Astrocyte (in vitro differentiated cells and primary cell): ENCODE results near the gene METTL25B. TPM values are rescaled to one million over a fixed set of nuclear protein-coding genes. Genes with fewer than 3 reads are reported as not detected.
A peak's percentile ranks its signal among the peaks of the same experiment; 100 is the strongest.

Experiments used
- DNase-seq: peaks from one replicate; pipeline ENCODE4 v3.0.0-alpha.2; 2010; ENCODE audit warnings: low read depth
- FAIRE-seq: peaks from 2 replicates; lab custom pipeline; 2011; peaks lifted over from hg19 to GRCh38; lab: Jason Lieb, UNC
- H2AFZ ChIP-seq: 2 replicates; pipeline ENCODE4 v1.6.0; 2012; ENCODE audit warnings: low read depth, low read length, inconsistent platforms
- H3K27ac ChIP-seq: 2 replicates; pipeline ENCODE4 v1.5.1; 2011; ENCODE audit warnings: low read depth, low read length, inconsistent platforms
- H3K27me3 ChIP-seq: 2 replicates; pipeline ENCODE4 v1.6.0; 2011; ENCODE audit warnings: low read length, inconsistent platforms; ENCODE audit not compliant: insufficient read depth
- H3K36me3 ChIP-seq: 2 replicates; pipeline ENCODE4 v1.5.1; 2011; ENCODE audit warnings: low read length, inconsistent platforms; ENCODE audit not compliant: insufficient read depth
- H3K4me1 ChIP-seq: 2 replicates; pipeline ENCODE4 v1.5.1; 2011; ENCODE audit warnings: low read length, inconsistent platforms; ENCODE audit not compliant: insufficient read depth
- H3K4me2 ChIP-seq: 2 replicates; pipeline ENCODE4 v1.6.0; 2012; ENCODE audit warnings: low read length, inconsistent platforms
- H3K4me3 ChIP-seq: 2 replicates; pipeline ENCODE4 v1.5.1; 2011; ENCODE audit warnings: low read depth, mild to moderate bottlenecking, low read length, inconsistent platforms; ENCODE audit not compliant: insufficient read depth
- H3K79me2 ChIP-seq: 2 replicates; pipeline ENCODE4 v1.6.0; 2012; ENCODE audit warnings: mild to moderate bottlenecking, low read length, inconsistent platforms; ENCODE audit not compliant: insufficient read depth
- H3K9ac ChIP-seq: 2 replicates; pipeline ENCODE4 v1.6.0; 2012; ENCODE audit warnings: mild to moderate bottlenecking, low read length, inconsistent platforms
- H3K9me3 ChIP-seq: 2 replicates; pipeline ENCODE4 v1.5.1; 2012; ENCODE audit warnings: low read depth, mild to moderate bottlenecking, low read length, inconsistent platforms; ENCODE audit not compliant: insufficient read depth
- H4K20me1 ChIP-seq: 2 replicates; pipeline ENCODE4 v1.6.0; 2012; ENCODE audit warnings: low read length, inconsistent platforms; ENCODE audit not compliant: insufficient read depth
- H3K27ac Mint-ChIP-seq: one replicate; pipeline ENCODE4 v1.8.0; 2021; ENCODE audit warnings: mild to moderate bottlenecking, mixed read lengths; ENCODE audit not compliant: unreplicated experiment
- H3K27me3 Mint-ChIP-seq: one replicate; pipeline ENCODE4 v1.8.0; 2021; ENCODE audit warnings: low read depth, mixed read lengths; ENCODE audit not compliant: unreplicated experiment
- H3K36me3 Mint-ChIP-seq: one replicate; pipeline ENCODE4 v1.8.0; 2021; ENCODE audit warnings: low read depth, mixed read lengths; ENCODE audit not compliant: unreplicated experiment
- H3K4me1 Mint-ChIP-seq: one replicate; pipeline ENCODE4 v1.8.0; 2021; ENCODE audit warnings: low read depth, mixed read lengths; ENCODE audit not compliant: unreplicated experiment
- H3K4me3 Mint-ChIP-seq: one replicate; pipeline ENCODE4 v1.8.0; 2021; ENCODE audit warnings: mild to moderate bottlenecking, moderate library complexity, mixed read lengths; ENCODE audit not compliant: unreplicated experiment
- H3K9me3 Mint-ChIP-seq: one replicate; pipeline ENCODE4 v1.8.0; 2021; ENCODE audit warnings: mild to moderate bottlenecking, mixed read lengths; ENCODE audit not compliant: unreplicated experiment
- CTCF ChIP-seq: IDR thresholded peaks from 2 replicates; pipeline ENCODE4 v1.5.1; 2011; ENCODE audit warnings: low read depth, mild to moderate bottlenecking, inconsistent platforms, low read length, moderate library complexity; ENCODE audit not compliant: insufficient read depth
- EZH2 ChIP-seq: IDR thresholded peaks from 2 replicates; pipeline ENCODE4 v1.6.1; 2012; ENCODE audit warnings: mild to moderate bottlenecking, low read length, inconsistent platforms; ENCODE audit not compliant: insufficient read depth
- total RNA-seq: library from RNA; stranded (reverse); gene quantifications from 2 replicates; pipeline ENCODE4 v1.2.1, GENCODE V29; 2021

The METTL25B gene
- total RNA-seq, 1 donor from 2014 or later, result 9.9 TPM

GRCh38 chr1:156746406-156746727 lies 18.1 kb downstream of the METTL25B start:
- H3K9me3 ChIP-seq, result no peaks in the 10 kb centered on the region
- H3K36me3 ChIP-seq, result peaks cover 4% of the 10 kb centered on the region
- no peak for FAIRE-seq
- no peak overlapping the region for H2AFZ ChIP-seq
- peak overlapping the region; percentile 99 for H3K4me2 ChIP-seq
- peak overlapping the region; percentile 100 for H3K27ac ChIP-seq
- no peak overlapping the region for H3K4me3 ChIP-seq
- H3K4me3 Mint-ChIP-seq, result peak overlapping the region; percentile 76
- peak overlapping the region; percentile 94 for H3K27ac Mint-ChIP-seq
- no peaks in the 10 kb centered on the region for H3K27me3 Mint-ChIP-seq
- H3K9ac ChIP-seq, result peak overlapping the region; percentile 99
- no peak for TF ChIP-seq EZH2
- no peak for TF ChIP-seq CTCF
- peaks cover 44% of the 10 kb centered on the region for H3K4me1 Mint-ChIP-seq
- peaks cover 14% of the 10 kb centered on the region for H3K36me3 Mint-ChIP-seq
- no peaks in the 10 kb centered on the region for H3K27me3 ChIP-seq
- H4K20me1 ChIP-seq, result no peaks in the 10 kb centered on the region
- no peaks in the 10 kb centered on the region for H3K9me3 Mint-ChIP-seq
- H3K79me2 ChIP-seq, result peaks cover 74% of the 10 kb centered on the region
- DNase-seq, result no peak
- H3K4me1 ChIP-seq, result peaks cover 51% of the 10 kb centered on the region

- H3K4me1 Mint-ChIP-seq, result peaks cover 43% of the 10 kb centered on the region
- peak; percentile 83 for DNase-seq
- H3K27me3 Mint-ChIP-seq, result no peaks in the 10 kb centered on the region
- peak overlapping the region; percentile 100 for H3K27ac ChIP-seq
- H2AFZ ChIP-seq, result peak overlapping the region; percentile 46
- H4K20me1 ChIP-seq, result no peaks in the 10 kb centered on the region
- no peak for FAIRE-seq
- peak overlapping the region; percentile 99 for H3K4me2 ChIP-seq
- H3K9me3 Mint-ChIP-seq, result no peaks in the 10 kb centered on the region
- peaks cover 4% of the 10 kb centered on the region for H3K36me3 ChIP-seq
- no peaks in the 10 kb centered on the region for H3K27me3 ChIP-seq
- H3K27ac Mint-ChIP-seq, result peak overlapping the region; percentile 98
- H3K9me3 ChIP-seq, result no peaks in the 10 kb centered on the region
- TF ChIP-seq EZH2 (no peak), CTCF (peak; percentile 8)
- H3K79me2 ChIP-seq, result peaks cover 76% of the 10 kb centered on the region
- H3K9ac ChIP-seq, result peak overlapping the region; percentile 99
- peak overlapping the region; percentile 86 for H3K4me3 ChIP-seq
- peak overlapping the region; percentile 97 for H3K4me3 Mint-ChIP-seq
- peaks cover 47% of the 10 kb centered on the region for H3K4me1 ChIP-seq
- H3K36me3 Mint-ChIP-seq, result peaks cover 11% of the 10 kb centered on the region
These were observed 18.7 kb downstream of the METTL25B start for GRCh38 chr1:156746728-156747631.
